HG03025 (cell line): Measurements from ENCODE around the gene RPLP2.

Source experiments
- ATAC-seq: cut with Tn5 transposase; IDR thresholded peaks from one replicate; pipeline ENCODE4 v1.9.1; 2021; ENCODE audit warnings: mild to moderate bottlenecking, moderate library complexity; ENCODE audit not compliant: unreplicated experiment, low FRiP score

Gene RPLP2

GRCh38 chr11:773425-773824 lies 36.3 kb upstream of the RPLP2 start:
- ATAC-seq, result no peak

GRCh38 chr11:773830-774229 lies 35.9 kb upstream of the RPLP2 start:
- no peak for ATAC-seq

- no peak for ATAC-seq
Measured at GRCh38 chr11:774873-775592, 34.7 kb upstream of the RPLP2 start.

- ATAC-seq, result no peak
Measured at GRCh38 chr11:776263-776560, 33.6 kb upstream of the RPLP2 start.

GRCh38 chr11:776561-777287 lies 33.0 kb upstream of the RPLP2 start:
- ATAC-seq, result peak; percentile 35

GRCh38 chr11:777288-778255 lies 32.2 kb upstream of the RPLP2 start, which contains the start of gene GATD1:
Gene GATD1 (minus strand): TSS chr11:777487. CDS start chr11:777462, 25 bp downstream.
- peak; percentile 69 for ATAC-seq

GRCh38 chr11:778976-779954 lies 30.5 kb upstream of the RPLP2 start:
- no peak for ATAC-seq

- ATAC-seq, result no peak
Measured at GRCh38 chr11:779955-780532, 29.7 kb upstream of the RPLP2 start.

- ATAC-seq, result no peak
Measured at GRCh38 chr11:782264-783174, 27.2 kb upstream of the RPLP2 start.

- no peak for ATAC-seq
Measured at GRCh38 chr11:783581-784015, 26.2 kb upstream of the RPLP2 start.

- no peak for ATAC-seq
Measured at GRCh38 chr11:786235-787083, 23.3 kb upstream of the RPLP2 start.

GRCh38 chr11:787084-787675 lies 22.6 kb upstream of the RPLP2 start:
- ATAC-seq, result no peak

- ATAC-seq, result no peak
Measured at GRCh38 chr11:788009-788640, 21.6 kb upstream of the RPLP2 start.

- ATAC-seq, result no peak
Measured at GRCh38 chr11:788953-789940, 20.5 kb upstream of the RPLP2 start.

- ATAC-seq, result no peak
Measured at GRCh38 chr11:789943-790342, 19.8 kb upstream of the RPLP2 start, which contains the start of gene CEND1. Gene CEND1 (minus strand): TSS chr11:790090. CDS start chr11:788576, 1,514 bp downstream.
